HG02610 (cell line): ENCODE data around the gene ANP32B.
A peak's percentile ranks its signal among the peaks of the same experiment; 100 is the strongest.
"Not testable (repeated sequence)": the region's sequence is repeated elsewhere in the genome, so short reads cannot be mapped to it uniquely, and the experiment has no call there.

ENCODE experiments used
- ATAC-seq: cut with Tn5 transposase; IDR thresholded peaks from one replicate; pipeline ENCODE4 v1.9.1; 2021; ENCODE audit warnings: mild to moderate bottlenecking, moderate library complexity; ENCODE audit not compliant: unreplicated experiment

The ANP32B gene

DNA sequence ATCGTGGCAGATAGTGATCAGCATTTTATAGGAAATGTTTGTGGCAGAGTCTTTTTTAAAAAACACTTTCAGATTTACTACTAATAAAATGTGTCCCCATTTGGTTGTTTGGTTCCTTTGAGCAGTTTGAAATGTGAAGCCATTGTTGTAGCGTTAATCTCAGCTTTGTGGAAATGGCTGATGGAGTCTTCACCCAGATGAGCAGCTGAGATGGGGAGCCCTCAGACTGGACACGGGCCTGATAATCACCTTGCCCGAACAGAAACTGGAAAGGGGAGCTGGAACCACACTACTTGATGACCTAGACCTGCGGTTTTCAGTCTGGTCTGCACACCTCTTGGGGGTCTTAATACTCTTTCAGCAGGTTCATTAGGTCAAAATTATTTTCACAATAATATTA, 20.6 kb upstream of the ANP32B start:
- ATAC-seq, result no peak

DNA sequence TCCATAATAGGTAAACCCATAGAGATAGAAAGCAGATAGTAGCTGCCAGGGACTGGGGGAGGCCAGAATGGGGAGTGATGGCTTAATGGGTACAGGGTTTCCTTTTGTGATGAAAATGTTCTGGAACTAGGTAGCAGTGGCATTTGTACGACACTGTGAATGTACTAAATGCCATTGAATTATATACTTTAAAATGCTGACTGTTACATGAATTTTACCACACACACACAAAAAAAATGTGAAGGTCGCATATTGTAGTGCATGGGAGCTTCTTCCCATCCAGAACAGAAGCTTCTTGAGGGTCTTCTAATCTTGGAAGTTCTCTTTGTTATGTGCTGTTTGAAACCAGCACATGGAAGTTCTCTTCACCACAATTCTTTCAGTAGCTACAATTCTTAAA, 19.9 kb upstream of the ANP32B start:
- ATAC-seq, result no peak

DNA sequence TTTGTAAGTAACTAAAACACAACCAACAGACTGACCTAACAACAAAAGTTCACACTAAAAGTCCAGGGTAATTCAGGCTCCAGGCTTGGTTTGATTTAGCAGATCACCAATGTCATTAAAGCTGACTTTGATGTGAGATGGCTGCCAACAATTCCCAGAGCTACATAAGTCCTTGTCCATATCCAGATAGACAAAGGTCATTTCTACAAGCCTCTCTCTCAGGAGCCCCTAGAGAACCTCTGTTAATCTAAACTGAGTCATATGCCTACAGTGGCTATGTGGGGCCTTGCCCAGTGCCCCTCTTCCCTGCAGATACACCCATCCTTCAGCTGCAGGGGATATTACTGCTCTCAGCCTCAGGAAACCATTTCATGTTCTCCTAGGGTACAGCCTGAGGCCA, 18.2 kb upstream of the ANP32B start:
- no peak for ATAC-seq

DNA sequence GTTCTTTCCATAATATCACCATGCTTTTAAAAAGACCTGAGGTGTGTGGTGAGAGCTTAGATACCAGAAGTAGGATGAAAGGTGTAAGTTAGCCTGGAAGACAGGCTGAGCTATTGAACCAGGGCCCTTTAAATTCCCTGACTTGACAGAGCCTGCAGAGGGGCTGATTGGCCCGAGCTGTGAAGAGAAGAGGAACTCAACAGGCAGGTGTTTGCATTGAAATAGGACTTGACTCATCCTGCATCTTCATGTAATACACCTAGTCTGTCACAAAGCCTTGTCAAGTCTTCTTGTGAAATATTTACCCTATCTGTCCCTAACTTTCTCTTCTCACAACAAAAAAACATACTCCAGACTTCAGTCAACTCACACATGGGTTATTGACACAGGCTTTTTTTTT, 16.6 kb upstream of the ANP32B start:
- no peak for ATAC-seq

DNA sequence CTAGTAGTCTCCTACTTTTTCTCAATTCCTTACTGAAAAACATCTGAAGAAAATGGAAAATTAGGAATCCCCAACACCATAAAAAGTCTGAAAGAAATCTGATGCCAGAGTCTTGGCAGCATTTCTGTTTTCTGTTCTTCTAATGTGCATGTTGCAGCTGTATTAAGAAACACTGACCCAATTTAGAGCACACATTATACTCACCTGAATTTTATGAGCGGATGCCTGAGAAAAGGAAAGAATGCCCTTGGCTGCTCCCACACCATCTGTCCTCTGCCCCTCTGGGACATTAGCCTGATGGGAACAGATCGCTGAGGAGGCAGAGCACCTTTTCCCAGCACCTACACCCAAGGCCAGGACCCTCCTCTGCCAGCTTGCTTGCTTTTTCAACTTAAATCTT, 14.1 kb upstream of the ANP32B start:
- no peak for ATAC-seq

DNA sequence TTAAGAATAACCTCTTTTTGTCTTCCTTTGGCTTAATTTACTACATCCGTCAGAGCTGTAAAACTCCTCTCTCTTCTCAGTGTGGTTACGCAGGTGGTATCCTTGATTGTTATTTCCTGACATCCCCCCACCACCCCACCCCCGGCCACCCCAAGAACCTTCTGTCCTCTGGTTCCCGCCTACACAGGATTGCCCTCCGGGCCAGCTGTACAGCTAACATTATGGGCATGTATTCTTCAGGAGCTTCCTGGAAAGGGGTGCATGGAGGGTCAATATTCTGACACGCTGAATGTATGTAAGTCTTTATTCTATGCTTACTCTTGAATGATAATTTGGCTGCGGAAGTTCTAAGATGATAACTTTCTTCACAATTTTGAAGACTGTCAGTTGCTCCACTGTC, 13.0 kb upstream of the ANP32B start:
- no peak for ATAC-seq

DNA sequence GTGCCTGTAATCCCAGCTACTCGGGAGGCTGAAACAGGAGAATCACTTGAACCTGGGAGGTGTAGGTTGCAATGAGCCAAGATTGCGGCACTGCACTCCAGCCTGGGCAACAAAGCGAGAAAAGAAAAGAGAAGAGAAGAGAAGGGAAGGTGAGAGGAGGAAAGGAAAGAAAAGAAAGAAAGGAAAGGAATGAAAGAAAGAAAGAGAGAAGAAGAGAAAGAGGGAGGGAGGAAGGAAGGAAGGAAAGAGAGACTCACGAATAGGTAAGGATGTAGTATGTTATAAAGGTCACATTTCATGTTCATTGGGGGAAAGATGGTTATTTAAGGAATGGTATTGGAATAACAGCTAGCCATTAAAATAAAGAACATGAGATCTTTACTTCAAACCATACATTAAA, 10.4 kb upstream of the ANP32B start:
- no peak for ATAC-seq

DNA sequence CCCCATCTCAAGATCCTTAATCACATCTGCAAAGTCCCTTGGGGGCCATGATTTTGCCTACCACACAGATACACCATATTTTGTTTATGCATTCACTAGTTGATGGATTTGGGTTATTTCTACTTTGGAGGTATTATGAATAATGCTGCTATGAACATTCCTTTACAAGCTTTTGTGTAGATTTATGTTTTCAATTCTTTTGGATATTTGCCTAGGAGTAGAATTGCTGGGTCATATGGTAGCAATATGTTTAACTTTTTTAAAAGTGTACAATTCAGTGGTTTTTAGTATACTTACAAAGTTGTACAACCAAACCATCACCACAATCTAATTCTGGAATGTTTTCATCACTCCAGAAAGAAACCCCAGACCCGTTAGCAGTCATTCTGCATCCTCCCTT, 7.8 kb upstream of the ANP32B start:
- no peak for ATAC-seq

DNA sequence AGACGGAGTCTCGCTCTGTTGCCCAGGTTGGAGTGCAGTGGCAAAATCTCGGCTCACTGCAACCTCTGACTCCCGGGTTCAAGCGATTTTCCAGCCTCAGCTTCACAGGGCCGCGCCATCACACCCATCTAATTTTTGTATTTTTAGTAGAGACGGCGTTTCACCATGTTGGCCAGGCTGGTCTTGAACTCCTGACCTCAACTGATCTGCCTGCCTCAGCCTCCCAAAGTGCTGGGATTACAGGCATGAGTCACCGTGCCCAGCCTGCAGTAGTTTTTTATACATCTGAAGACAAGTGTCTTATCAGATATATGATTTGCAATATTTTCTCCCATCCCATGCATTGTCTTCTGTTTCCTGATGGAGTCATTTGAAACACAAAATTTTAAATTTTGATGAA, 6.5 kb upstream of the ANP32B start:
- ATAC-seq, result not testable (repeated sequence)

DNA sequence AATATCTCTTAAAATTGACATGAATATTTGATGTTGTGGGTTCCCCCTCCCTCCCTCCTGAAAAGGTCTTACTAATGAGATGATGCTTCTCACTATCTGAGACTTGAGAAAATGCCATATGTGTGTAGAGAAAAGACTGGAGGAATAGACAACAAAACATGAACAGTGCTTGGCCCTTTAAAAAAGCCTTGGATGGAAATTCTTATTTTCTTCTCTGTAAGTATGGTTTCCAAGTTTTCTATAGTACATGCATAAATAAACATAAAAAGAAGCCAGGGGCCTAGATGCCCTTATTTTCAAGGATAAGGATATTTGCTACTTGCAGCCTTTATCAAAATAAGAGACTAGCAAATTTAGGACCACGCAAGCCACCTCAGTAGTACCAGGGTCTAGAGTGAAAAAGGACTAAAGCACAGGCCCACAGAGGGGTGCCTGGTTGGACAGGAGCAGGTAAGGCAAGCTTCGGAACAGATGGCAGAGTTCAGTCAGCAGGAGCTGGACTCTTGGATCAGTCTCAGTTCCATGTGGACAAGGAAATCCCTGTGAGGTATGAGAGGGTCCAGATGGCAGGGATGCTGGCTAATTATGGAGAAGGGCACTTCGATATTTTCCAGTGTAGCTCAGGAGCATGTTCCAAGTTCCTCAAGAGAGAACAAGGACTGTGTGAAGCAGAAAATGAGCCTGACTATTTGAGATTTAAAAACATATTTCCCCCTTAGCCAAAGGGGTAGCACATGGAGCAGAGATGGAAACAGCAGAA, 4.6 kb upstream of the ANP32B start:
- no peak for ATAC-seq

DNA sequence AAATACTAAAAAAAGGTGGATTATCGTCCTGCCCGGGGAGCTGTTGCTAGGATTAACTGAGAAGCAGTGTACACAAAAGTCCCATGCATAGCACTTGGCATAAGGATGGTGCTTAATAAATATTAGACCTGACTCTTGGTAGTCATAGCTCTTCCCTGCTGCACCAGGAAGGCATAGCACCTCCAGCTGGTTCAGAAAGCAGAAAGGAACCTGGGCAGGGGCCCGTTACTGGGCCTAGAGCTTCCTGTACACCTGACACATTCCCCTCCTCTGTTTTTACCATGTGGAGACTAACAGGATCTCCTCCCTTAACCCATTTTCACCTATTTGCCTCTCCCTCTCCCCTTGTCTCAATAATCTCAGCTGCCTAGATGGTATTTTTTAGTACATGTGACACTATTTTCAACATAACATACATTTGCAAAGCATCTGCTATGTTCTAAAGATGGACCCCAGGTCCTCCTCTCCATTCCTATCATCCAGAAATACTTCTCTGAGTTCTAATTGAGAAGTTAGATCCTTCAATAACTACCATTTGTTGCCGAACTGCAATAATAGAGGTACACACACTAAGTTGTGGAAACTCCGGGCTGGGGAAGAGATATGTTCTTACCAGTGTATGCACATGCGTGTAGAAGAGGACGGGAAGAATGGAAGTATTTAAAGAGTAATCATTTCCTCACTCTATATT, 3.2 kb upstream of the ANP32B start:
- no peak for ATAC-seq

DNA sequence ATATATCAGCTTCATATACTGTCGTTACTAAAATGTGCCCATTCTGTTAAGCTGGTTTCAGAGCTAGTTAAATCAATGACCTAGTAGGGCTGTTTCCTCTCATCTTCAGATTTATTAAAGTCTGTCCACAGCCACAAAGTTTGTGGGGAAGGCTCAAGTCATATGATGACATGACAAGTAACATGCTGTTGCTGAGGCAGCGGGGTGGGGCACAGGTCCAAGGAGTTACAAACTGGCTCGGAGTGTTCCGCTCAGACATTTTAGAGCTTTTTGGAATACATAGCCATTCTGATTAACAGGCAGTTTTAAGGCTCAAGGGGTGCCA, 2.7 kb upstream of the ANP32B start:
- ATAC-seq, result no peak

DNA sequence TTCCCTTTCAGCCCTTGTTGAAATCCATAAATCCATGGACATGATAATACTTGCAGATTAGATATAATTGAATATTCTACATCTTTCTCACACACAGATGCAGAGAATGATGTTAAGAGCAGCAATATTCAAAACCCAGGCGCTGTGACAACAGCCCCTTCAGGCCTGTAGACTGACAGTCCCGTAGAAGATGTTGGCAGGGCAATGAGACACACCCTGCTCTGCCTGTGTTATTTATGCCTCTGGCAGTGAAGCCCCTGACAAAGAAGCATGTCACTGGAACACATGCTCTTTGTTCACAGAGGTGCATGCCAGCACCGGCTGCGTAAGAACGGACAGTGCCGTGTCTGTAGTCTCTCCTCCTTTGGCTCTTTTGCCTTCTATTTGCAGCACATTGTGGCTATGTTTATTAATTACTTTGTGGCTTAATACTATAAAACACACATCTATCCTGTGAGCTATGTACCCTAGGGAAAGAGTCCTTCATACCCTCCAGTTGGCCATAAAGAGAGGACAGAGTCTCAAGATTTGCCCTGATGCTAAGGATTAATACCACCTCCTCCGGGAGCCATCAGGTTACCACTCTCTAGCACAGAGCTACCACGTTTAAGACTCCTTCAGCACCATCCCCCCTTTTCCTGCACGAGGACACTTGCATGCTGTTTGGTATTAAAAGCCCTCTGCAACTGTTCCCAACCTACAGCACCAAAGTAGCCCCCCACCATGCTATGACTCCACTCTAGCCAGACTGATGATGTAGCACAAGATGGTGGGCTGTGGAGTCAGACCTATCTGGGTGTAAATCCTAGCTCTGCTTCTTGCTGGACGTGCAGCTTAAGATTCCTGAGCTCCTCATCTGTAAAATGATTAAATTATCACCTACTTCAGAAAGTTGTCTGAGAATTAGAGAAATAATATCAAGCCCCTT, 2.0 kb upstream of the ANP32B start:
- no peak for ATAC-seq

DNA sequence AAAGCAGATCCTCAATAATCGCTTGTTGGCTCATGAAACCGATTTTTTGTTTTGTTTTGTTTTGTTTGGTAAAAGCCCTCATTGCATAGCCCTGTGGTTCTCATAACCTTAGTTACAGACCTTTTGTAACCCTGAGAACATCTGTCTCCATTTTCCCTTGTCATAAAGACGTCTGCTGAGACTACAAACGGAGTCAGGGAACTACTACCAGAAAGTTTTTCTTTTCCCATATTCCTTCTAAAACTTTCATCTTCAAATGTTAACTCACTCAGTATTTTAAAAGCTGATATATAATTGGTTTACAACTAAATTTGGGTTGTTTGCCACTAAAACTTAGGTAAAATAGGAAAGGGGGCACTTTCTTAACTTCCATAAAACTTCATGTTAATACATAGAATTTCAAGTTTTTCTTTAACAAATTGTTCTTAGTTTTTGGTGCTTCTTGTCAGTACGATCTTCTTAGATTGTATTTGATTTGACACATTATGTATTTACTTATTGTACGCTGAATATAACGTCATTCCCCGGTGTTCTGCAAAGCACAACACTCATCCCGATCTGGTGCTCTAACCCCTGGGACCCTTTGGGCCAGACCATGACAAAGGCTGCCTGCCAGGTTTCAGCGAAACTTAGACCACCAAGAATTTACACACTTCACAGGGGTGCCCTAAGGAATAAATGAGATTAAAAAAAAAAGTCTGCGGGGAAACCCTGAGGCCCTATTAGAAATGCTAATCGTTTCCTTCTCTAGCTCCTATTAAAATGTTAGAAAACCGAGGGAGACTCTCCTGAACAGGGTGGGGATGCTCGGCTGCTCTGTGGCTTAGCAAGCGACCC, 1.1 kb upstream of the ANP32B start:
- no peak for ATAC-seq

DNA sequence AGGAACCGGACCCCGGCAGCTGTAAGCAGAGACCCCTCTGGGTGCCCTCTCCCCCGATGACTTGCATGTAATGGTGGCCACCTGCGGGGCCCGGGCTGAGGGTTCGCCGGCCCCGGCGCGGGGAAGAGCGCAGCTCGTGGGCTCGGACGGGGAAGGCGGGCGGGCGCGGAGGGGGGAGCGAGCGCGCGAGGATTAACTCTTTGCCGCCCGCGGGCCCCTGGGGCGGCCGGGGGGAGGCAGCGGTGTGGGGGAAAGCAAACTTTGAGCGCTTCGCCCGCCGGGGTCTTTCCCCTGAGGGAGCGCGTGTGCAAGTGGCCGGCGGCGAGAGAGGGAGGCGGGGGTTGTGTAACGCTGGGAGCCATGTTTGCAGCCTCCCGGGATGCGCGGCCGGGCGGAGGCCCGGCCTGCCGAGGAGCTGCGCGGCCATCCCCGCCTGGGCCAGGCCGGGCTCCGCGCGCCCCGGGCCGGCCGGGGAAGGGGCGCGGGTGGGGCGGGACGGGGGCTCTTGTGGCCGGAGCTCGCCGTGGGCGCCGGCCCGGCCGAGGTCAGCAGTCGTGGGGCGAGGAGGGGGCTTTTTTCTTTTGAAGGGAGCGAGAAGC, 547 bp downstream of the ANP32B start:
- ATAC-seq, result peak; percentile 14

DNA sequence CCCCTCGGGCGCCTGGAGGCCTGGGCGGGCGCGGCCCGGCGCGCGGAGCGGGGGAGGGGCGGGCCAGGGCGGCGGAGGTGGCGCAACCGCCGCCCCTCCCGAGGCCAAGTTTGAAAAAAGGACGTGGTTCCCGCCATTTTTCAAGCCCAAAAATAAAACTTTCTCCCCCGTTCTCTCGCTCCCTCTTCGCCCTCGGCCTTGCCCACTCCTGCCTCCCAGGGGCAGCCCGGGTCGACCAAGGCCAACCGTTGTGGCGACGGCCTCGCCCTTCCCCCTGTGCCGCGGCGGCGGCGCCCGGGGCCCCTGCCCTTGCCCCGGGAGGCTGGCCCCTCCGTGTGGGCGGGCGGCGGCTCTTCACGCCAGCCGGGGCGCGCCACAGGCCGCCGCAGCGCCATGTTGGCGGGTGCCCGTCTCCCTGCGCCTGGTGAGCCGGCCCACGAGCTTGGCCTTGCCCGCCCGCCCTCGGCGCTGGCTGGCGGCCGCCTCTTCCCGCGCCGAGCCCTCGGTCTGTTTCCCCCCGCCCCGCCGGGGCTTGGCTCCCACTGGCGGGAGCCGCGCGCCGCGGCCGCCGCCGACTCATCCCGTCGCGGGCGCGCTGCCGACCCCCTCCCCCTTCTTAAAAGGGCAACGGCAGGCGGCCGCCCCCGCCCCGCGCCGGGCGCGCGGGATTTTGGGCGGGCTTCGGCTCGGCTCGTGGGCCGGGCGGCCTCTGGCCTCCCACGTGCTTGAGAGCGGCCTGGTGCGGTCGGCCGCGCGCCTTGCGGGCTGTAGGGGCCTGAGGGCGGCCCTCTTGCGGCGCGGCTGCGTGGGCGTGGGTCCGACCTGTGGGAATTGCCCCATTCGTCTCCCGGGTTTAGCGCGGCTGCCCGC, 1.3 kb downstream of the ANP32B start:
- ATAC-seq, result peak; percentile 25

DNA sequence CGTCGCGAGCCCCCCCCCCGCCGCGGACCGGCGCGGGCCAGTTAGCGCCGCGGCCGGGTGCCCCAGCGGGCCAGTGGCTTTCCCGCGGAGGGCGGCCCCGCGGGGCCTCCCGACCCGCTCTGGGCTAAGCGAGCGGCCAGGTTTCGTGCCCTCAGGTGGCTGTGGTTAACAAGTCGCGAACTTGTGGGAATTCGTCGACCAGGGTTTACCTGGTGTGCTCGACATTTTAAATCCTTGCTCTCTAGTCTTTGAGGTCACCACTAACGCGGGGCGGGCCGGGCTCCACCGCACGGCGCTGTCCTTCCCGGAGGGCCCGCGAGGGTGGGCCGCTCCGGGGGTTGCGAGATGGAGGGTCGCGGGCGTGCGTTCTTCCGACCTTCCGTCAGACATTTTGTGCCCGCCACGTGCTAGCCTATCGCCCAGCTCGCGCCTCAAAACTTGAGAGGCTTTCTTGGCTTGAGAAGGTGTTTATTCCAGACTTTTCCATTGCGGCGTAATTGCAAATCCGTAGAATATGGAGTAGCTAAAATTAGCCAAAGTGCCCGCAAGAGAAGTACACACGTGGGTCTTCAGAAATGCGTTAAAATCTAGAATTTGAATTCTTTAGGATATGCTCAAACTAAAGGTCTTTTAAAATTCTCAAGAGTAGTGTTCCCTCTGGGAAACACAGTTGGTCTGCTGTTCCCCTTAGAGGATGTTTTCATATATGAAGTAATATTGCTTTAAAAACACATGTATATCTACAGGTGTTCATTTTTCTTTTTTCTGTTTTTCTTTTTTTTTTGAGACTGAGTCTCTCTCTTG, 2.1 kb downstream of the ANP32B start:
- peak; percentile 10 for ATAC-seq

DNA sequence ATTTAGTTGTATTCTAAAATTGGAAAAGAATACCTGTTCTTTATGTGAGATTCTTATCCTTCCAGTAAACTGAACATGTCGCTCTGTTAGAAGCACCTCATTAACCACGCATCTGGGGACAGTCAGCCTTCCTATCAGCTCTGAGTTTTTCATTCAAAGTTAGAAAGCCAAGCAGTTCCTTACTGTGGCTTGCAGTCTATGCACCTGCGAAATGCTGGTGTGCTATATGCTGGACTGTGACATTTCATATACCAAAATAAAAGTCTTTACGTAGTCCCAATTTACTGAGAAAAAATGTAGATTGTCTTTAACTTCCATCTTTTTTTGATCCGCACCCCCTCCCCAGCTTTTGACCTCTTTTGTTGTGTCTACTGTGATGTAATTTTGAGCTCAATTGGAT, 4.3 kb downstream of the ANP32B start:
- ATAC-seq, result no peak

DNA sequence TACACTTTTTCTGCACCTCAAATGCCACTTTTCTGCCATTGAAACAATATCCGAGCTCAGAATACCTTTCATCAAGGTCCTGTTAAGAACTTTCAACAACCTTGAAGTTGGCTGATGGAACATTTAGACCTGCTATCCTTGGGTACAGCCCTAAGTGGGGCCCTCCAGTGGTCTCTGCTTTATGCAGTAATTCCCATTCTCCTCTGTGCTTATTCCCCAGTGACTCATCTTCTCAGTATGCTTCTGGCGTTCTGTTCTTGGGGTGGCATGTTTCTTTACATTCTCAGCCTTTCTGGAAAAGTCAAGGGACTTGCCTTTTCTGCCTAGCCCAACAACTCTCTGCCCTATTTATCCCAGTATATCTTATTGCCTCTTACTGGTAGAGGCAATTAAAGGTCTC, 7.1 kb downstream of the ANP32B start:
- no peak for ATAC-seq
